Measurements from ENCODE around the gene ZNF681. TPM values are rescaled to one million over a fixed set of nuclear protein-coding genes. Genes with fewer than 3 reads are reported as not detected.

Gene ZNF681
- total and polyA plus RNA-seq, 2 of the 13 experiments (the other 11 are each of a cell fraction or from before 2014, with no cell fraction given): not detected

GRCh38 chr19:23762884-23763711 lies 4.4 kb upstream of the ZNF681 start:
- CTCF ChIA-PET (ENCODE audit: low intra/inter-chr PET ratio, low total read pairs): no interaction called here
- POLR2A ChIA-PET: no interaction called here
- Histone ChIP-seq H3K36me3 (replicated peaks in 1 of 2; ENCODE audit: control insufficient read depth in 1 of 2, insufficient read depth in 2 of 2, low read length in 2 of 2) (no peaks in the 10 kb centered on the region), H4K20me1 (ENCODE audit: insufficient read depth, low read length) (no peaks in the 10 kb centered on the region), H3K4me1 (ENCODE audit: insufficient read depth, low read length) (no peaks in the 10 kb centered on the region), H3K9me3 (ENCODE audit: low read length) (peaks cover 70% of the 10 kb centered on the region), H3K4me2 (ENCODE audit: low read depth, low read length) (no peak overlapping the region), H3K4me3 (replicated peaks in 1 of 3; ENCODE audit: insufficient read depth in 1 of 3, low read depth in 2 of 3, low read length in 3 of 3) (no peak overlapping the region), H2AFZ (ENCODE audit: low read length) (no peak overlapping the region), H3K79me2 (ENCODE audit: insufficient read depth, low read length) (no peaks in the 10 kb centered on the region), H3K27me3 (ENCODE audit: control insufficient read depth in 1 of 2, insufficient read depth in 2 of 2, low read length in 2 of 2) (no peaks in the 10 kb centered on the region), H3K27ac (ENCODE audit: extremely low read length, insufficient read depth, low read length) (no peak overlapping the region), H3K9ac (ENCODE audit: insufficient read depth, low read depth, low read length) (no peak overlapping the region)
- in situ Hi-C loops (cut with HindIII; ENCODE audit: extremely low pct_ligation_motif_present, low pct_unique_long_range_greater_than_20kb) (no loop called here), intact Hi-C loops (cut with micrococcal nuclease; ENCODE audit: unreplicated experiment) (no loop called here)
- DNase-seq (ENCODE audit: low spot score) (no peak), FAIRE-seq (no peak), ATAC-seq (no peak)
- BruUV-seq (replicated peaks): no TSS peak
- TF ChIP-seq ZNF768 (CRISPR knock-in tag; IDR thresholded peaks at IDR 0.05): no peak
- TF ChIP-seq ZNF720 (CRISPR knock-in tag; IDR thresholded peaks at IDR 0.05): no peak
- TF ChIP-seq ONECUT2 (CRISPR knock-in tag; IDR thresholded peaks at IDR 0.05): no peak
- no peak for TF ChIP-seq ZBTB10 (CRISPR knock-in tag; IDR thresholded peaks at IDR 0.05; ENCODE audit: borderline replicate concordance)
- no peak for TF ChIP-seq ZSCAN20 (CRISPR knock-in tag; IDR thresholded peaks at IDR 0.05; ENCODE audit: borderline replicate concordance)
- TF ChIP-seq SYNCRIP (IDR thresholded peaks at IDR 0.05; ENCODE audit: insufficient read depth, low read depth, low read length): no peak
- TF ChIP-seq ZNF282 (IDR thresholded peaks at IDR 0.05; ENCODE audit: partially characterized antibody): no peak
- TF ChIP-seq, protein P1, sequence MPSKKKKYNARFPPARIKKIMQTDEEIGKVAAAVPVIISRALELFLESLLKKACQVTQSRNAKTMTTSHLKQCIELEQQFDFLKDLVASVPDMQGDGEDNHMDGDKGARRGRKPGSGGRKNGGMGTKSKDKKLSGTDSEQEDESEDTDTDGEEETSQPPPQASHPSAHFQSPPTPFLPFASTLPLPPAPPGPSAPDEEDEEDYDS (CRISPR knock-in tag; IDR thresholded peaks at IDR 0.05): no peak
- TF ChIP-seq ISL2 (CRISPR knock-in tag; IDR thresholded peaks at IDR 0.05): no peak
- TF ChIP-seq ZNF18 (CRISPR knock-in tag; IDR thresholded peaks at IDR 0.05; ENCODE audit: insufficient replicate concordance): no peak
- no peak for TF ChIP-seq SOX6 (IDR thresholded peaks at IDR 0.05)
- no peak for TF ChIP-seq SOX6 (CRISPR knock-in tag; IDR thresholded peaks at IDR 0.05)
- no peak for TF ChIP-seq RAD51 (IDR thresholded peaks at IDR 0.05; ENCODE audit: borderline replicate concordance)
- TF ChIP-seq CCAR2 (optimal IDR thresholded peaks at IDR 0.05; ENCODE audit: low read depth, low read length): no peak
- no peak for TF ChIP-seq SATB2 (CRISPR knock-in tag; IDR thresholded peaks at IDR 0.05)
- TF ChIP-seq MEIS1 (CRISPR knock-in tag; IDR thresholded peaks at IDR 0.05; ENCODE audit: borderline replicate concordance): no peak
- no peak for TF ChIP-seq ZNF24 (IDR thresholded peaks at IDR 0.05)
- no peak for TF ChIP-seq PPARG (CRISPR knock-in tag; conservative IDR thresholded peaks at IDR 0.05)
- TF ChIP-seq, protein P2, sequence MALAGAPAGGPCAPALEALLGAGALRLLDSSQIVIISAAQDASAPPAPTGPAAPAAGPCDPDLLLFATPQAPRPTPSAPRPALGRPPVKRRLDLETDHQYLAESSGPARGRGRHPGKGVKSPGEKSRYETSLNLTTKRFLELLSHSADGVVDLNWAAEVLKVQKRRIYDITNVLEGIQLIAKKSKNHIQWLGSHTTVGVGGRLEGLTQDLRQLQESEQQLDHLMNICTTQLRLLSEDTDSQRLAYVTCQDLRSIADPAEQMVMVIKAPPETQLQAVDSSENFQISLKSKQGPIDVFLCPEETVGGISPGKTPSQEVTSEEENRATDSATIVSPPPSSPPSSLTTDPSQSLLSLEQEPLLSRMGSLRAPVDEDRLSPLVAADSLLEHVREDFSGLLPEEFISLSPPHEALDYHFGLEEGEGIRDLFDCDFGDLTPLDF (CRISPR knock-in tag; IDR thresholded peaks at IDR 0.05): no peak
- no peak for TF ChIP-seq FLYWCH1 (CRISPR knock-in tag; IDR thresholded peaks at IDR 0.05)
- no peak for TF ChIP-seq RARA (CRISPR knock-in tag; IDR thresholded peaks at IDR 0.05)
- 62% methylated on average over 33 of the region's 51 CpGs for WGBS (ENCODE audit: low lambda C conversion rate)
